ENCODE data around the gene PPFIA3. TPM values are rescaled to one million over a fixed set of nuclear protein-coding genes. Genes with fewer than 3 reads are reported as not detected.
"Not testable (repeated sequence)": the region's sequence is repeated elsewhere in the genome, so short reads cannot be mapped to it uniquely, and the experiment has no call there.

Gene PPFIA3
- total RNA-seq, 1 experiment from 2014 or later: 28.1 TPM

DNA sequence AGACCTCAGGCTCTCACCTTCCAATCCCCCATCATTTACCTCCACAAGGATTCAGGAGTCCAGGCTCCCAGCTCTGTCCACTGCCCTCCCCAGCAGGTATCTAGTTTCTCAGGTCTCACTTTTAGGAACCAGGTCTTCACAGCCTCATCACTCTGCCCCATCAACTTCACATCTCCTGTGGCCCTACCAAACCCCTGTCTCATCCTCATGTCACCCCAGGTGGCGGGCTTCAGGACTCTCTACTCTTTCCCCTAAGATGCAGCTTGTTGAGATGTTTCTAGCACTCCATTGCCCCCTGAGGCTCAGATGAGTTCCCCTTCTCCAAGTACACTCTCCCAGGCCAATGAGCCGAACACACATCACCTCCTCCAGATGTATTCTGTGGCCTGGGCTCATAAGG, 1.5 kb downstream of the PPFIA3 start:
- no peaks in the 10 kb centered on the region for H3K9me2 ChIP-seq (ENCODE audit: insufficient read depth)
- no peaks in the 10 kb centered on the region for H3K36me3 ChIP-seq (ENCODE audit: control insufficient read depth in 1 of 2, insufficient read depth in 2 of 2, low read length in 2 of 2)
- no peak overlapping the region for H3K27ac ChIP-seq (ENCODE audit: low read depth, low read length)
- H4K20me1 ChIP-seq (ENCODE audit: insufficient read depth): no peaks in the 10 kb centered on the region
- no peak for DNase-seq (ENCODE audit: low read depth, low spot score)
- H3K4me2 ChIP-seq (ENCODE audit: low read length): peak overlapping the region; percentile 99; the same call in 1 of the 2 replicates
- ChIA-PET CTCF (no interaction called here), POLR2A (no interaction called here), RAD21 (ENCODE audit: low non-redundant PET in 1 of 2, low total read pairs in 2 of 2, uncharacterized antibody in 2 of 2, unreplicated experiment in 2 of 2) (no interaction called here)
- BruUV-seq (replicated peaks): no TSS peak
- H3K9ac ChIP-seq (ENCODE audit: low read length): no peak overlapping the region
- intact Hi-C loops (cut with micrococcal nuclease): no loop called here
- H3K27me3 ChIP-seq (ENCODE audit: insufficient read depth, low read length): no peaks in the 10 kb centered on the region
- no peaks in the 10 kb centered on the region for H3K79me2 ChIP-seq (ENCODE audit: insufficient read depth, low read length)
- H3K4me1 ChIP-seq (ENCODE audit: control insufficient read depth in 1 of 2, insufficient read depth in 2 of 2, low read length in 2 of 2): peaks cover 13 to 25% of the 10 kb centered on the region in 2 experiments
- no peak overlapping the region for H2AFZ ChIP-seq (ENCODE audit: low read depth, low read length, poor library complexity, severe bottlenecking)
- TF ChIP-seq, protein P1, sequence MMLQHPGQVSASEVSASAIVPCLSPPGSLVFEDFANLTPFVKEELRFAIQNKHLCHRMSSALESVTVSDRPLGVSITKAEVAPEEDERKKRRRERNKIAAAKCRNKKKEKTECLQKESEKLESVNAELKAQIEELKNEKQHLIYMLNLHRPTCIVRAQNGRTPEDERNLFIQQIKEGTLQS (IDR thresholded peaks at IDR 0.05): no peak
- TF ChIP-seq EZH2 (IDR thresholded peaks at IDR 0.05): no peak
- TF ChIP-seq FOSL1 (IDR thresholded peaks at IDR 0.05; ENCODE audit: low read depth): no peak
- TF ChIP-seq POLR2A (IDR thresholded peaks at IDR 0.05; ENCODE audit: borderline replicate concordance, extremely low read depth, insufficient read depth, insufficient read length): no peak
- no peak for TF ChIP-seq RAD21 (IDR thresholded peaks at IDR 0.05; ENCODE audit: low read depth)
- no peak for TF ChIP-seq EGR1 (IDR thresholded peaks at IDR 0.05; ENCODE audit: low read depth)
- TF ChIP-seq SRF (IDR thresholded peaks at IDR 0.05; ENCODE audit: low read depth): no peak
- no peak for TF ChIP-seq POLR2AphosphoS5 (IDR thresholded peaks at IDR 0.05; ENCODE audit: low read depth, low read length)
- no peak for TF ChIP-seq ELF1 (IDR thresholded peaks at IDR 0.05; ENCODE audit: borderline replicate concordance, low read depth)
- TF ChIP-seq, protein P2, sequence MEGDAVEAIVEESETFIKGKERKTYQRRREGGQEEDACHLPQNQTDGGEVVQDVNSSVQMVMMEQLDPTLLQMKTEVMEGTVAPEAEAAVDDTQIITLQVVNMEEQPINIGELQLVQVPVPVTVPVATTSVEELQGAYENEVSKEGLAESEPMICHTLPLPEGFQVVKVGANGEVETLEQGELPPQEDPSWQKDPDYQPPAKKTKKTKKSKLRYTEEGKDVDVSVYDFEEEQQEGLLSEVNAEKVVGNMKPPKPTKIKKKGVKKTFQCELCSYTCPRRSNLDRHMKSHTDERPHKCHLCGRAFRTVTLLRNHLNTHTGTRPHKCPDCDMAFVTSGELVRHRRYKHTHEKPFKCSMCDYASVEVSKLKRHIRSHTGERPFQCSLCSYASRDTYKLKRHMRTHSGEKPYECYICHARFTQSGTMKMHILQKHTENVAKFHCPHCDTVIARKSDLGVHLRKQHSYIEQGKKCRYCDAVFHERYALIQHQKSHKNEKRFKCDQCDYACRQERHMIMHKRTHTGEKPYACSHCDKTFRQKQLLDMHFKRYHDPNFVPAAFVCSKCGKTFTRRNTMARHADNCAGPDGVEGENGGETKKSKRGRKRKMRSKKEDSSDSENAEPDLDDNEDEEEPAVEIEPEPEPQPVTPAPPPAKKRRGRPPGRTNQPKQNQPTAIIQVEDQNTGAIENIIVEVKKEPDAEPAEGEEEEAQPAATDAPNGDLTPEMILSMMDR (IDR thresholded peaks at IDR 0.05 in 2 of 3, conservative IDR thresholded peaks at IDR 0.05 in 1 of 3; ENCODE audit: borderline replicate concordance in 1 of 3, insufficient read depth in 1 of 3, low read depth in 2 of 3, low read length in 2 of 3): no peak
- TF ChIP-seq YY1 (IDR thresholded peaks at IDR 0.05; ENCODE audit: extremely low read depth, insufficient replicate concordance, low read depth, low read length): no peak
- TF ChIP-seq EZH2phosphoT487 (IDR thresholded peaks at IDR 0.05; ENCODE audit: borderline replicate concordance): no peak
- no peak for TF ChIP-seq SIN3A (IDR thresholded peaks at IDR 0.05; ENCODE audit: low read depth)
- H3K4me3 ChIP-seq (replicated peaks in 1 of 2; ENCODE audit: low read depth in 1 of 2, low read length in 2 of 2): no peak overlapping the region
- no peaks in the 10 kb centered on the region for H3K9me3 ChIP-seq (ENCODE audit: control insufficient read depth in 1 of 2, insufficient read depth in 1 of 2, low read depth in 1 of 2, low read length in 2 of 2)
- no peak for ATAC-seq

DNA sequence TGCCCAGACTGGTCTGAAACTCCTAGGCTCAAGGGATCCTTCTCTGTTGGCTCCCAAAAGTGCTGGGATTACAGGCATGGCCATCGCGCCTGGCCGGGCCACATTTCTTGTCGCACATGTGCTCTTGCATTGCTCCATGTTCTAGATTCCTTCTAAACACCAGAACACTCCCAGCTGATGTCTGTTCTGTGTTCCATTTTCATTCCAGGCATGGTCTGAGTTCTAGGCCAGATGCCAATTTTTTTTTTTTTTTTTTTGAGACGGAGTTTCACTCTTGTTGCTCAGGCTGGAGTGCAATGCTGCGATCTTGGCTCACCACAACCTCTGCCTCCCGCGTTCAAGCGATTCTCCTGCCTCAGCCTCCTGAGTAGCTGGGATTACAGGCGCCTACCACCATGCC, 2.5 kb downstream of the PPFIA3 start:
- H3K9me3 ChIP-seq (ENCODE audit: control insufficient read depth in 1 of 2, insufficient read depth in 1 of 2, low read depth in 1 of 2, low read length in 2 of 2); DNase-seq (ENCODE audit: low read depth, low spot score); H3K9me2 ChIP-seq (ENCODE audit: insufficient read depth); H3K4me2 ChIP-seq (ENCODE audit: low read length); H3K36me3 ChIP-seq (ENCODE audit: control insufficient read depth in 1 of 2, insufficient read depth in 2 of 2, low read length in 2 of 2); H2AFZ ChIP-seq (ENCODE audit: low read depth, low read length, poor library complexity, severe bottlenecking); H3K4me3 ChIP-seq (replicated peaks in 1 of 2; ENCODE audit: low read depth in 1 of 2, low read length in 2 of 2); H4K20me1 ChIP-seq (ENCODE audit: insufficient read depth); BruUV-seq (replicated peaks); RAD21 ChIA-PET (ENCODE audit: low non-redundant PET in 1 of 2, low total read pairs in 2 of 2, uncharacterized antibody in 2 of 2, unreplicated experiment in 2 of 2); H3K9ac ChIP-seq (ENCODE audit: low read length); H3K27me3 ChIP-seq (ENCODE audit: insufficient read depth, low read length); H3K79me2 ChIP-seq (ENCODE audit: insufficient read depth, low read length); POLR2A ChIA-PET; H3K27ac ChIP-seq (ENCODE audit: low read depth, low read length); ATAC-seq; intact Hi-C loops (cut with micrococcal nuclease): not testable (repeated sequence)
- CTCF ChIA-PET: interaction anchor here (0.6 kb wide), 1 partner anchor 57 kb away, joined by 4 read pairs; the partner anchor contains the start of gene NTF4
- H3K4me1 ChIP-seq (ENCODE audit: control insufficient read depth in 1 of 2, insufficient read depth in 2 of 2, low read length in 2 of 2): peaks cover 13 to 25% of the 10 kb centered on the region in 2 experiments

DNA sequence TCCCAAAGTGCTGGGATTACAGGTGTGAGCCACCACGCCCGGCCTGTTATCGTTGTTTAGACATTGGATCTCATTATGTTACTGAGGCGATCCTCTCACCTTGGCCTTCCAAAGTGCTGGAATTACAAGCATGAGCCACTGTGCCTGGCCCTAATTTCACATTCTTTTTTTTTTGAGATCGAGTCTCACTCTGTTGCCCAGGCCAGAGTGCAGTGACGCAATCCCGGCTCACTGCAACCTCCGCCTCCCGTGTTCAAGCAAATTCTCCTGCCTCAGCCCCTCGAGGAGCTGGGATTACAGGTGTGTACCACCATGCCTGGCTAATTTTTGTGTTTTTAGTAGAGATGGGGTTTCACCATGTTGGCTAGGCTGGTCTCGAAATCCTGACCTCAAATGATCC, 3.9 kb downstream of the PPFIA3 start:
- H3K27ac ChIP-seq (ENCODE audit: low read depth, low read length); H4K20me1 ChIP-seq (ENCODE audit: insufficient read depth); ATAC-seq; POLR2A ChIA-PET; intact Hi-C loops (cut with micrococcal nuclease); H3K4me2 ChIP-seq (ENCODE audit: low read length); RAD21 ChIA-PET (ENCODE audit: low non-redundant PET in 1 of 2, low total read pairs in 2 of 2, uncharacterized antibody in 2 of 2, unreplicated experiment in 2 of 2); H3K36me3 ChIP-seq (ENCODE audit: control insufficient read depth in 1 of 2, insufficient read depth in 2 of 2, low read length in 2 of 2); CTCF ChIA-PET; H3K27me3 ChIP-seq (ENCODE audit: insufficient read depth, low read length); H3K4me3 ChIP-seq (replicated peaks in 1 of 2; ENCODE audit: low read depth in 1 of 2, low read length in 2 of 2); H3K9me2 ChIP-seq (ENCODE audit: insufficient read depth); BruUV-seq (replicated peaks); H3K9ac ChIP-seq (ENCODE audit: low read length); H2AFZ ChIP-seq (ENCODE audit: low read depth, low read length, poor library complexity, severe bottlenecking); H3K79me2 ChIP-seq (ENCODE audit: insufficient read depth, low read length); H3K9me3 ChIP-seq (ENCODE audit: control insufficient read depth in 1 of 2, insufficient read depth in 1 of 2, low read depth in 1 of 2, low read length in 2 of 2); DNase-seq (ENCODE audit: low read depth, low spot score): not testable (repeated sequence)
- H3K4me1 ChIP-seq (ENCODE audit: control insufficient read depth in 1 of 2, insufficient read depth in 2 of 2, low read length in 2 of 2): peaks cover 9 to 24% of the 10 kb centered on the region in 2 experiments
